Ascending aorta (tissue), 2 donors: ENCODE measurements around the gene SPG11. TPM values are rescaled to one million over a fixed set of nuclear protein-coding genes. Genes with fewer than 3 reads are reported as not detected.
"Not testable (repeated sequence)": the region's sequence is repeated elsewhere in the genome, so short reads cannot be mapped to it uniquely, and the experiment has no call there.

Experiments used
- DNase-seq, 2 donors: peaks; one replicate each; pipeline ENCODE4 v3.0.0-alpha.2; 2019; ENCODE audit warnings: low spot score in 2 of 2
- H3K27ac ChIP-seq, 2 donors: fragments of 200-600 bp; sonication (generic); one replicate each; pipeline ENCODE4 v1.5.1; 2016 to 2017; ENCODE audit warnings: mild to moderate bottlenecking in 1 of 2
- H3K27me3 ChIP-seq: fragments of 200-600 bp; sonication (generic); one replicate; pipeline ENCODE4 v1.5.1; 2017
- H3K36me3 ChIP-seq, 2 donors: fragments of 200-600 bp; sonication (generic); one replicate each; pipeline ENCODE4 v1.5.1; 2016
- H3K4me1 ChIP-seq, 2 donors: fragments of 200-600 bp; sonication (generic); one replicate each; pipeline ENCODE4 v1.5.1; 2016 to 2017; ENCODE audit warnings: mild to moderate bottlenecking in 1 of 2
- H3K4me3 ChIP-seq, 2 donors: fragments of 200-600 bp; sonication (generic); one replicate each; pipeline ENCODE4 v1.5.1; 2016 to 2017; ENCODE audit warnings: mild to moderate bottlenecking in 1 of 2
- H3K9me3 ChIP-seq, 2 donors: fragments of 200-600 bp; sonication (generic); one replicate each; pipeline ENCODE4 v1.5.1; 2016
- intact Hi-C: fragments of 100-400 bp; cut with DNase I; formaldehyde crosslinking; loops from one replicate; pipeline ENCODE4 v1.15.1; 2023
- total RNA-seq: library from RNA; depleted of rRNA; stranded (reverse); fragments of >200 nt; gene quantifications from one replicate; pipeline ENCODE4 v1.1.0, GENCODE V29; 2016
- TF ChIP-seq, protein P1 (sequence below), 3 experiments: fragments of 200-600 bp in 2 of 3; fragments of 450-650 bp in 1 of 3; sonication (generic) in 2 of 3; IDR thresholded peaks; one replicate each; pipeline ENCODE4 v1.5.1; 2016 to 2019; ENCODE audit warnings: antibody characterized with exemption in 3 of 3, mild to moderate bottlenecking in 1 of 3, moderate library complexity in 1 of 3

SPG11 gene
- total RNA-seq, 1 donor from 2014 or later = 21.1 TPM

- no peak overlapping the region for H3K27ac ChIP-seq
- H3K4me1 ChIP-seq = no peaks in the 10 kb centered on the region
- intact Hi-C loops = no loop called here
- H3K4me3 ChIP-seq = no peak overlapping the region
- no peaks in the 10 kb centered on the region for H3K36me3 ChIP-seq
- H3K9me3 ChIP-seq = peaks cover 0 to 5% of the 10 kb centered on the region in 2 donors
- no peaks in the 10 kb centered on the region for H3K27me3 ChIP-seq
- TF ChIP-seq, protein P1, sequence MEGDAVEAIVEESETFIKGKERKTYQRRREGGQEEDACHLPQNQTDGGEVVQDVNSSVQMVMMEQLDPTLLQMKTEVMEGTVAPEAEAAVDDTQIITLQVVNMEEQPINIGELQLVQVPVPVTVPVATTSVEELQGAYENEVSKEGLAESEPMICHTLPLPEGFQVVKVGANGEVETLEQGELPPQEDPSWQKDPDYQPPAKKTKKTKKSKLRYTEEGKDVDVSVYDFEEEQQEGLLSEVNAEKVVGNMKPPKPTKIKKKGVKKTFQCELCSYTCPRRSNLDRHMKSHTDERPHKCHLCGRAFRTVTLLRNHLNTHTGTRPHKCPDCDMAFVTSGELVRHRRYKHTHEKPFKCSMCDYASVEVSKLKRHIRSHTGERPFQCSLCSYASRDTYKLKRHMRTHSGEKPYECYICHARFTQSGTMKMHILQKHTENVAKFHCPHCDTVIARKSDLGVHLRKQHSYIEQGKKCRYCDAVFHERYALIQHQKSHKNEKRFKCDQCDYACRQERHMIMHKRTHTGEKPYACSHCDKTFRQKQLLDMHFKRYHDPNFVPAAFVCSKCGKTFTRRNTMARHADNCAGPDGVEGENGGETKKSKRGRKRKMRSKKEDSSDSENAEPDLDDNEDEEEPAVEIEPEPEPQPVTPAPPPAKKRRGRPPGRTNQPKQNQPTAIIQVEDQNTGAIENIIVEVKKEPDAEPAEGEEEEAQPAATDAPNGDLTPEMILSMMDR (IDR thresholded peaks at IDR 0.05) = no peak
- no peak for DNase-seq
These were observed 33.6 kb upstream of the SPG11 start for GRCh38 chr15:44697014-44697413.

DNA sequence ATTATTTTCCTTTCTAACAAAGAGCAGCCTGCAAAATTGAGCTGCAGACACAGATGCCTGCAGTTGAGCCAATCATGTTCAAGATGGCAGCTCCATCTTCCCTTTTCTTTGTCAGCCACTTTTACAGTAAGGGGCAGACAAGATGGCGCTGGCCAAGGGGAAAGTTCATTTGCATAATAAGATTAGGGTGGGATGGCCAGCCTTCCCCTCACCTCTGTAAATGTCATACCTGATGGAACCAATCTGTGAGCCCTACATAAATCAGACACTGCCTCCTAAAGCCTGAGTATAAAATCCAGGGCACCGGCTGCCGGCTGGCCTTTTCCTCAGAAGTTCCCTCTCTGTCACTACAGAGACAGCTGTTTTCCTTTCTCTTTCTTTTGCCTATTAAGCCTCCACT is 31.8 kb upstream of the SPG11 start:
- Histone ChIP-seq H3K27ac (no peak overlapping the region), H3K4me3 (no peak overlapping the region), H3K9me3 (peaks cover 0 to 3% of the 10 kb centered on the region in 2 donors), H3K27me3 (no peaks in the 10 kb centered on the region), H3K36me3 (no peaks in the 10 kb centered on the region), H3K4me1 (no peaks in the 10 kb centered on the region)
- TF ChIP-seq, protein P1 (IDR thresholded peaks at IDR 0.05) = no peak
- no peak for DNase-seq
- intact Hi-C loops = no loop called here

DNA sequence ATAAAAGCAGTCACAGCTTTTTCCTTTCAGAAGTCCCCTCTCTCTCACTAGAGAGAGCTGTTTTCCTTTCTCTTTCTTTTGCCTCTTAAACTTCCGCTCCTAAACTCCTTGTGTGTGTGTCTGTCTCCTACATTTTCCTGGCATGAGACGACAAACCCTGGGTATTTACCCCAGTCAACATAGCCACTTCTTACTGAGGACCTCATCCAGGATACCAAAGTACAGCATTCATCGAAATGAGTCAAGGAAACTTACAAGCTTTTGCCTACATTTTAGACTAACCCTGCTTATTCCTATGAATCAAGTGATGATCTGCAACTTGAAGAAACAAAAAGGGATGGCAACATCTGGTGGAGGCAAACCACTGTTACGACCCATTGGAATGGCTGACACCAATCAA is 31.0 kb upstream of the SPG11 start:
- Histone ChIP-seq H3K4me1 (no peaks in the 10 kb centered on the region), H3K36me3 (no peaks in the 10 kb centered on the region), H3K4me3 (no peak overlapping the region), H3K9me3 (no peaks in the 10 kb centered on the region), H3K27ac (no peak overlapping the region), H3K27me3 (no peaks in the 10 kb centered on the region)
- no peak for DNase-seq
- intact Hi-C loops = no loop called here
- TF ChIP-seq, protein P1 (IDR thresholded peaks at IDR 0.05) = no peak

- Histone ChIP-seq H3K4me3 (no peak overlapping the region), H3K4me1 (no peaks in the 10 kb centered on the region), H3K27me3 (no peaks in the 10 kb centered on the region), H3K36me3 (no peaks in the 10 kb centered on the region), H3K27ac (no peak overlapping the region), H3K9me3 (no peaks in the 10 kb centered on the region)
- DNase-seq = no peak
- intact Hi-C loops = no loop called here
- TF ChIP-seq, protein P1 (IDR thresholded peaks at IDR 0.05) = no peak
These were observed 29.2 kb upstream of the SPG11 start for GRCh38 chr15:44692659-44693058.

DNA sequence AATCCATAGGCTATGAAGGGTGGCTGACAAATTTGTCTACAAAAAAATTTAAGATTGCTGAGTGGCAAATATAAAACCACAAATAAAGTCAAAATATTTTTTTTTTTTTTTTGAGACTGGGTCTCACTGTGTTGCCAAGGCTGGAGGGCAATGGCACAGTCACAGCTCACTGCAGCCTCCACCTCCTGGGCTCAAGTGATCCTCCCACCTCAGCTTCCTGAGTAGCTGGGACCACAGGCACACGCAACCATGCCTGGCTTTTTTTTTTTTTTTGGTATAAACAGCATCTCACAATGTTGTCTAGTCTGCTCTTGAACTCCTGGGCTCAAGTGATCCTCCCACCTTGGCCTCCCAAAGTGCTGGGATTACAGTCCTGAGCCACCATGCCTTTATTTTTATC is 26.8 kb upstream of the SPG11 start:
- H3K27ac ChIP-seq, H3K4me1 ChIP-seq, DNase-seq, H3K27me3 ChIP-seq, intact Hi-C loops, H3K36me3 ChIP-seq, H3K4me3 ChIP-seq, H3K9me3 ChIP-seq: not testable (repeated sequence)

- intact Hi-C loops, H3K36me3 ChIP-seq, H3K4me3 ChIP-seq, H3K4me1 ChIP-seq, H3K9me3 ChIP-seq, H3K27ac ChIP-seq, H3K27me3 ChIP-seq, DNase-seq: not testable (repeated sequence)
These were observed 25.9 kb upstream of the SPG11 start for GRCh38 chr15:44689318-44689717.

GRCh38 chr15:44682809-44683682 is 19.6 kb upstream of the SPG11 start:
- H3K27me3 ChIP-seq, H3K4me3 ChIP-seq, DNase-seq, H3K27ac ChIP-seq, H3K9me3 ChIP-seq, intact Hi-C loops, H3K36me3 ChIP-seq, H3K4me1 ChIP-seq: not testable (repeated sequence)
